WTC11 (cell line): ENCODE data around the gene ZNF710. TPM values are rescaled to one million over a fixed set of nuclear protein-coding genes. Genes with fewer than 3 reads are reported as not detected.

Experiments
- ATAC-seq: fragments of 200-7000 bp; cut with Tn5 transposase; 2 replicates; pipeline ENCODE4 v1.10.0; 2021; ENCODE audit warnings: mild to moderate bottlenecking, moderate library complexity
- CTCF ChIA-PET: fragments of 300-600 bp; sonication (Branson Sonifier 250); formaldehyde crosslinking; loops from one replicate; lab custom pipeline; 2021; ENCODE audit warnings: antibody characterized with exemption; lab: Charles Lee
- POLR2A ChIA-PET: fragments of 350-600 bp; sonication (Branson Sonifier 250); formaldehyde crosslinking; loops from one replicate; lab custom pipeline; 2021; ENCODE audit warnings: antibody characterized with exemption; lab: Charles Lee
- DNase-seq: peaks from one replicate; pipeline ENCODE4 v3.0.0; 2021; ENCODE audit warnings: low spot score
- H3K27ac Mint-ChIP-seq: 2 replicates; pipeline ENCODE4 v1.8.0; 2021; ENCODE audit warnings: mixed read lengths
- H3K27me3 Mint-ChIP-seq: 2 replicates; pipeline ENCODE4 v1.8.0; 2021; ENCODE audit warnings: low read depth, mild to moderate bottlenecking, moderate library complexity, mixed read lengths
- H3K36me3 Mint-ChIP-seq: 2 replicates; pipeline ENCODE4 v1.8.0; 2021; ENCODE audit warnings: mixed read lengths
- H3K4me1 Mint-ChIP-seq: 2 replicates; pipeline ENCODE4 v1.8.0; 2022; ENCODE audit warnings: mixed read lengths
- H3K4me3 Mint-ChIP-seq: 2 replicates; pipeline ENCODE4 v1.8.0; 2021; ENCODE audit warnings: mild to moderate bottlenecking, moderate library complexity, mixed read lengths
- H3K9me3 Mint-ChIP-seq: 2 replicates; pipeline ENCODE4 v1.8.0; 2021; ENCODE audit warnings: mixed read lengths
- AFF4 ChIP-seq: sonication (generic); formaldehyde crosslinking; IDR thresholded peaks from 2 replicates; pipeline ENCODE4 v1.8.1; 2023; ENCODE audit warnings: mild to moderate bottlenecking, missing genetic modification reagents, borderline replicate concordance
- ETV6 ChIP-seq: sonication (generic); formaldehyde crosslinking; IDR thresholded peaks from 2 replicates; pipeline ENCODE4 v1.8.1; 2022; ENCODE audit warnings: mild to moderate bottlenecking, missing genetic modification reagents
- MYBL2 ChIP-seq: sonication (generic); formaldehyde crosslinking; IDR thresholded peaks from 2 replicates; pipeline ENCODE4 v1.8.1; 2023; ENCODE audit warnings: mild to moderate bottlenecking, moderate library complexity, missing genetic modification reagents
- NFATC4 ChIP-seq: fragments of 250-450 bp; sonication (Bioruptor Pico); IDR thresholded peaks from 2 replicates; pipeline ENCODE4 v1.9.0; 2021; ENCODE audit warnings: mild to moderate bottlenecking
- NR2C2 ChIP-seq: sonication (generic); formaldehyde crosslinking; IDR thresholded peaks from 2 replicates; pipeline ENCODE4 v1.8.0; 2022; ENCODE audit warnings: mild to moderate bottlenecking, missing genetic modification reagents
- RELA ChIP-seq: sonication (generic); formaldehyde crosslinking; IDR thresholded peaks from 2 replicates; pipeline ENCODE4 v1.8.1; 2022; ENCODE audit warnings: missing genetic modification reagents, mild to moderate bottlenecking, borderline replicate concordance
- SMAD3 ChIP-seq: sonication (generic); formaldehyde crosslinking; IDR thresholded peaks from 2 replicates; pipeline ENCODE4 v1.8.0; 2022; ENCODE audit warnings: missing genetic modification reagents, mild to moderate bottlenecking, borderline replicate concordance
- SMAD4 ChIP-seq: sonication (generic); formaldehyde crosslinking; IDR thresholded peaks from 2 replicates; pipeline ENCODE4 v1.8.0; 2022; ENCODE audit warnings: mild to moderate bottlenecking, missing genetic modification reagents
- TEAD4 ChIP-seq: sonication (generic); formaldehyde crosslinking; IDR thresholded peaks from 2 replicates; pipeline ENCODE4 v1.8.0; 2022; ENCODE audit warnings: mild to moderate bottlenecking, missing genetic modification reagents
- USF2 ChIP-seq: sonication (generic); formaldehyde crosslinking; IDR thresholded peaks from 2 replicates; pipeline ENCODE4 v1.8.1; 2023; ENCODE audit warnings: mild to moderate bottlenecking, missing genetic modification reagents, moderate library complexity
- ZBTB21 ChIP-seq: sonication (generic); formaldehyde crosslinking; IDR thresholded peaks from 2 replicates; pipeline ENCODE4 v1.8.1; 2023; ENCODE audit warnings: mild to moderate bottlenecking, missing genetic modification reagents, borderline replicate concordance
- ZBTB43 ChIP-seq: sonication (generic); formaldehyde crosslinking; IDR thresholded peaks from 2 replicates; pipeline ENCODE4 v1.8.1; 2023; ENCODE audit warnings: mild to moderate bottlenecking, missing genetic modification reagents
- ZNF121 ChIP-seq: sonication (generic); formaldehyde crosslinking; IDR thresholded peaks from 2 replicates; pipeline ENCODE4 v1.8.0; 2023; ENCODE audit warnings: missing genetic modification reagents
- ZNF138 ChIP-seq: sonication (generic); formaldehyde crosslinking; conservative IDR thresholded peaks from 2 replicates; pipeline ENCODE4 v1.8.1; 2022; ENCODE audit warnings: mild to moderate bottlenecking, moderate library complexity, missing genetic modification reagents
- ZNF416 ChIP-seq: fragments of 250-450 bp; sonication (Bioruptor Pico); IDR thresholded peaks from 2 replicates; pipeline ENCODE4 v1.9.0; 2021; ENCODE audit warnings: mild to moderate bottlenecking, inconsistent platforms
- ZNF423 ChIP-seq: fragments of 250-450 bp; sonication (Bioruptor Pico); IDR thresholded peaks from 2 replicates; pipeline ENCODE4 v2.1.2; 2022; ENCODE audit warnings: mild to moderate bottlenecking, moderate library complexity
- total RNA-seq: library from RNA; stranded (reverse); gene quantifications from 3 replicates; pipeline ENCODE4 v1.2.3, GENCODE V29; 2021
- TF ChIP-seq, protein P1 (sequence below): sonication (generic); formaldehyde crosslinking; IDR thresholded peaks from 2 replicates; pipeline ENCODE4 v1.8.0; 2023; ENCODE audit warnings: mild to moderate bottlenecking, missing genetic modification reagents
- TF ChIP-seq, protein P2 (sequence below): fragments of 250-450 bp; sonication (Bioruptor Pico); IDR thresholded peaks from 2 replicates; pipeline ENCODE4 v2.1.2; 2022; ENCODE audit warnings: mild to moderate bottlenecking, moderate library complexity
- TF ChIP-seq, protein P3 (sequence below): sonication (generic); formaldehyde crosslinking; IDR thresholded peaks from 2 replicates; pipeline ENCODE4 v1.8.0; 2022; ENCODE audit warnings: mild to moderate bottlenecking, missing genetic modification reagents

Gene ZNF710
- total RNA-seq, 1 experiment from 2014 or later: 25.9 TPM

DNA sequence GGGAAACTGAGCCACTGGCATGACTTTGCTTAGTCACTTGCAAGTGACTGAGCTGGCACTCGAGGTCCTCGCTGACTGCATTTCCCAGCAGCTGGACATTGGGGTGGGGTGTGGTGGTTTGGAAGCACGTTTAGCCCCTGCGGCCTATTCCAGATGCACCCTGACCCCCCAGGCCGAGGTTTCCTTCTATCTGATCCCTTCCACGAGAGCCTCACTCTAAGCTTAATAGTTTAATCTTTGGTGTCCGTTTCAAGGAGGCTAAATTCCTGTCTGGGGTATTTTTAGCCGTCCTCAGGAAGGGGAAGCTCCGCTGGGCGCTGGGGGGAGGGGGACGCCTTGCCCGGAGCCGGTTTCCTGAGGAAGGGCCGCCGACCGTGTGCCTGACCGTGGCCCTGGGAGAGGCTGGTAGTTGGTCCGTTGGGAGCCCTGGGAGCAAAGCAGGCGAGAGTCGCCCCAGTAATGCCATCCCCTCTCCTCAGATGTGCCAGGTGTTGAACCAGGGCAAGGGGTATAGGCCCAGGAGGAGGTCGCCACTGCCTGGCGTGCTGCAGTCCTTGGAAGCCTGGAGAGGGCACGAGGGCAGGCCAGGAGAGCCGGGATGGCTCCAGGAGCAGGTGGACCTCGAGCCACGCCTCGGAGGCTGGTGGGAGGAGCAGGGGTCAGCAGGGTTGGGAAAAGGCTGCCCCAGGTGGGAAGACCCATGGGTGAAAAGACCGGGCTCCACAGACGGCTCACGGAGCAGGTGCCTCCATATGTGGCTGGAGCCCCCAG, 64.0 kb downstream of the ZNF710 start (continued):
- TF ChIP-seq AFF4 (CRISPR knock-in tag): no peak
- no peak for TF ChIP-seq ZNF138 (CRISPR knock-in tag)
- TF ChIP-seq, protein P1, sequence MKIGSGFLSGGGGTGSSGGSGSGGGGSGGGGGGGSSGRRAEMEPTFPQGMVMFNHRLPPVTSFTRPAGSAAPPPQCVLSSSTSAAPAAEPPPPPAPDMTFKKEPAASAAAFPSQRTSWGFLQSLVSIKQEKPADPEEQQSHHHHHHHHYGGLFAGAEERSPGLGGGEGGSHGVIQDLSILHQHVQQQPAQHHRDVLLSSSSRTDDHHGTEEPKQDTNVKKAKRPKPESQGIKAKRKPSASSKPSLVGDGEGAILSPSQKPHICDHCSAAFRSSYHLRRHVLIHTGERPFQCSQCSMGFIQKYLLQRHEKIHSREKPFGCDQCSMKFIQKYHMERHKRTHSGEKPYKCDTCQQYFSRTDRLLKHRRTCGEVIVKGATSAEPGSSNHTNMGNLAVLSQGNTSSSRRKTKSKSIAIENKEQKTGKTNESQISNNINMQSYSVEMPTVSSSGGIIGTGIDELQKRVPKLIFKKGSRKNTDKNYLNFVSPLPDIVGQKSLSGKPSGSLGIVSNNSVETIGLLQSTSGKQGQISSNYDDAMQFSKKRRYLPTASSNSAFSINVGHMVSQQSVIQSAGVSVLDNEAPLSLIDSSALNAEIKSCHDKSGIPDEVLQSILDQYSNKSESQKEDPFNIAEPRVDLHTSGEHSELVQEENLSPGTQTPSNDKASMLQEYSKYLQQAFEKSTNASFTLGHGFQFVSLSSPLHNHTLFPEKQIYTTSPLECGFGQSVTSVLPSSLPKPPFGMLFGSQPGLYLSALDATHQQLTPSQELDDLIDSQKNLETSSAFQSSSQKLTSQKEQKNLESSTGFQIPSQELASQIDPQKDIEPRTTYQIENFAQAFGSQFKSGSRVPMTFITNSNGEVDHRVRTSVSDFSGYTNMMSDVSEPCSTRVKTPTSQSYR (CRISPR knock-in tag): no peak
- no peak for TF ChIP-seq USF2 (CRISPR knock-in tag)

- no peak overlapping the region for H3K4me3 Mint-ChIP-seq
- no peaks in the 10 kb centered on the region for H3K36me3 Mint-ChIP-seq
- POLR2A ChIA-PET: no interaction called here
- no peaks in the 10 kb centered on the region; the same call in 1 of the 2 replicates for H3K27me3 Mint-ChIP-seq
- no peak for DNase-seq
- H3K9me3 Mint-ChIP-seq: no peaks in the 10 kb centered on the region
- H3K27ac Mint-ChIP-seq: no peak overlapping the region; the same call in 1 of the 2 replicates
- peaks cover 48% of the 10 kb centered on the region for H3K4me1 Mint-ChIP-seq
- no peak for TF ChIP-seq ZNF138 (CRISPR knock-in tag)
- TF ChIP-seq ZNF121: peak; percentile 95
- TF ChIP-seq, all 79 proteins: peak for 1
- CTCF ChIA-PET: interaction anchor here (1.0 to 1.2 kb wide), 2 partner anchors 22 to 94 kb away, joined by 4 to 6 read pairs; no protein-coding TSS in a partner anchor
- ATAC-seq: no peak
Measured at GRCh38 chr15:90065682-90066049, 64.5 kb downstream of the ZNF710 start.

GRCh38 chr15:90067181-90067952, 66.2 kb downstream of the ZNF710 start:
- no peak for ATAC-seq
- TF ChIP-seq RELA: no peak
- TF ChIP-seq ZBTB21 (CRISPR knock-in tag): no peak
- TF ChIP-seq MYBL2 (CRISPR knock-in tag): no peak
- TF ChIP-seq ZNF416: no peak
- TF ChIP-seq, protein P2, sequence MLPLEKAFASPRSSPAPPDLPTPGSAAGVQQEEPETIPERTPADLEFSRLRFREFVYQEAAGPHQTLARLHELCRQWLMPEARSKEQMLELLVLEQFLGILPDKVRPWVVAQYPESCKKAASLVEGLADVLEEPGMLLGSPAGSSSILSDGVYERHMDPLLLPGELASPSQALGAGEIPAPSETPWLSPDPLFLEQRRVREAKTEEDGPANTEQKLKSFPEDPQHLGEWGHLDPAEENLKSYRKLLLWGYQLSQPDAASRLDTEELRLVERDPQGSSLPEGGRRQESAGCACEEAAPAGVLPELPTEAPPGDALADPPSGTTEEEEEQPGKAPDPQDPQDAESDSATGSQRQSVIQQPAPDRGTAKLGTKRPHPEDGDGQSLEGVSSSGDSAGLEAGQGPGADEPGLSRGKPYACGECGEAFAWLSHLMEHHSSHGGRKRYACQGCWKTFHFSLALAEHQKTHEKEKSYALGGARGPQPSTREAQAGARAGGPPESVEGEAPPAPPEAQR (CRISPR knock-in tag): no peak
- TF ChIP-seq NFATC4 (CRISPR knock-in tag): no peak
- no peak for TF ChIP-seq SMAD4 (CRISPR knock-in tag)
- no peak for TF ChIP-seq ZBTB43
- no peak for TF ChIP-seq ZNF423 (CRISPR knock-in tag)
- TF ChIP-seq TEAD4 (CRISPR knock-in tag): no peak
- TF ChIP-seq SMAD3 (CRISPR knock-in tag): no peak
- no peak for TF ChIP-seq NR2C2 (CRISPR knock-in tag)
- TF ChIP-seq, protein P3, sequence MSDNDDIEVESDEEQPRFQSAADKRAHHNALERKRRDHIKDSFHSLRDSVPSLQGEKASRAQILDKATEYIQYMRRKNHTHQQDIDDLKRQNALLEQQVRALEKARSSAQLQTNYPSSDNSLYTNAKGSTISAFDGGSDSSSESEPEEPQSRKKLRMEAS: no peak
- TF ChIP-seq ETV6 (CRISPR knock-in tag): no peak

More at GRCh38 chr15:90067181-90067952, 66.2 kb downstream of the ZNF710 start:
- DNase-seq: no peak
- H3K27ac Mint-ChIP-seq: no peak overlapping the region
- peaks cover 34% of the 10 kb centered on the region for H3K4me1 Mint-ChIP-seq
- H3K4me3 Mint-ChIP-seq: no peak overlapping the region
- no peaks in the 10 kb centered on the region for H3K9me3 Mint-ChIP-seq
- ChIA-PET POLR2A (no interaction called here), CTCF (interaction anchor here (1.2 kb wide), 1 partner anchor 306 kb away, joined by 3 read pairs; no protein-coding TSS in a partner anchor)
- no peaks in the 10 kb centered on the region for H3K27me3 Mint-ChIP-seq
- no peaks in the 10 kb centered on the region for H3K36me3 Mint-ChIP-seq
